Activated CD8-positive, alpha-beta memory T cell treated with anti-CD3 and anti-CD28 coated beads for 48 hours (primary cell): Measurements from ENCODE around the gene ZNF316.

ENCODE experiments used
- DNase-seq, 3 experiments: peaks; one replicate each; pipeline ENCODE4 v3.0.0-alpha.2; 2020; ENCODE audit warnings: low read depth in 2 of 3, low spot score in 2 of 3

Gene ZNF316

GRCh38 chr7:6636741-6637543 is at the start of gene ZNF316:
TSS of gene ZNF316 (plus strand) at chr7:6637318. CDS start at chr7:6642410, 5,092 bp downstream.
- DNase-seq, result peak in 2 of 3 experiments; percentile 42 to 46

- DNase-seq, result no peak
These were observed 48.6 kb upstream of the ZNF316 start for GRCh38 chr7:6588566-6588965.

GRCh38 chr7:6589151-6589828 is 47.8 kb upstream of the ZNF316 start:
- DNase-seq, result no peak

GRCh38 chr7:6589829-6590644 is 47.1 kb upstream of the ZNF316 start, which contains the start of gene INTS15:
TSS of gene INTS15 (plus strand) at chr7:6590021. CDS start at chr7:6590284, 263 bp downstream.
- DNase-seq, result peak; percentile 62 to 75 (median 64)

- DNase-seq, result no peak
These were observed 46.4 kb upstream of the ZNF316 start for GRCh38 chr7:6590645-6591110.

GRCh38 chr7:6600093-6600492 is 37.0 kb upstream of the ZNF316 start:
- no peak for DNase-seq

GRCh38 chr7:6604458-6604857 is 32.7 kb upstream of the ZNF316 start:
- DNase-seq, result no peak

- DNase-seq, result no peak
These were observed 30.1 kb upstream of the ZNF316 start for GRCh38 chr7:6606866-6607583.

- DNase-seq, result no peak
These were observed 29.5 kb upstream of the ZNF316 start for GRCh38 chr7:6607651-6608051.

GRCh38 chr7:6608081-6608480 is 29.0 kb upstream of the ZNF316 start:
- no peak for DNase-seq

- DNase-seq, result no peak
These were observed 28.3 kb upstream of the ZNF316 start for GRCh38 chr7:6608794-6609193.

GRCh38 chr7:6612819-6613218 is 24.3 kb upstream of the ZNF316 start:
- no peak for DNase-seq

- DNase-seq, result no peak
These were observed 23.4 kb upstream of the ZNF316 start for GRCh38 chr7:6613706-6614105.

- DNase-seq, result no peak
These were observed 22.0 kb upstream of the ZNF316 start, which contains the start of gene ZNF853 for GRCh38 chr7:6614953-6615722. TSS of gene ZNF853 (plus strand) at chr7:6615610. CDS start at chr7:6616175, 565 bp downstream.

- DNase-seq, result no peak
These were observed 21.2 kb upstream of the ZNF316 start for GRCh38 chr7:6615723-6616555.

- DNase-seq, result no peak
These were observed 20.1 kb upstream of the ZNF316 start for GRCh38 chr7:6616854-6617643.

GRCh38 chr7:6618621-6619020 is 18.5 kb upstream of the ZNF316 start:
- DNase-seq, result no peak

GRCh38 chr7:6619961-6620360 is 17.2 kb upstream of the ZNF316 start:
- no peak for DNase-seq
